B cell (primary cell): ENCODE measurements around the gene GPR62. TPM values are rescaled to one million over a fixed set of nuclear protein-coding genes. Genes with fewer than 3 reads are reported as not detected.

Experiments used
- ATAC-seq: fragments of 200-7000 bp; cut with Tn5 transposase; one replicate; pipeline ENCODE4 v1.10.0; 2021; ENCODE audit warnings: low read depth, mild to moderate bottlenecking, moderate number of reproducible peaks, moderate library complexity
- CTCF ChIA-PET: fragments of 350-600 bp; sonication (Branson Sonifier 250); formaldehyde crosslinking; loops from one replicate; lab custom pipeline; 2021; ENCODE audit warnings: antibody characterized with exemption, inconsistent platforms; lab: Charles Lee
- POLR2A ChIA-PET: fragments of 350-600 bp; sonication (Branson Sonifier 250); formaldehyde crosslinking; loops from one replicate; lab custom pipeline; 2021; ENCODE audit warnings: antibody characterized with exemption; lab: Charles Lee
- DNase-seq: peaks from one replicate; pipeline ENCODE4 v3.0.0; 2013
- H2AFZ ChIP-seq: 2 replicates; pipeline ENCODE4 v1.6.1; 2012; ENCODE audit warnings: mild to moderate bottlenecking, low read depth, low read length; ENCODE audit not compliant: insufficient read depth, poor library complexity, severe bottlenecking
- H3K27ac ChIP-seq, 2 donors: 1 replicate in 1 of 2; 2 replicates in 1 of 2; pipeline ENCODE4 v1.5.1; 2012 to 2013; ENCODE audit warnings: low read length in 2 of 2, mild to moderate bottlenecking in 2 of 2, moderate library complexity in 1 of 2
- H3K27me3 ChIP-seq, 4 experiments: fragments of 200-600 bp in 1 of 4; sonication (generic) in 1 of 4; replicated peaks in 1 of 4; 1 replicate in 2 of 4; 2 replicates in 2 of 4; pipeline versions ENCODE4 v1.6.1 to v1.7.0; 2013 to 2016; ENCODE audit warnings: low read length in 3 of 4, mild to moderate bottlenecking in 2 of 4, mixed read lengths in 1 of 4, moderate library complexity in 1 of 4; ENCODE audit not compliant: insufficient read depth in 4 of 4, control insufficient read depth in 3 of 4; ENCODE audit errors: control extremely low read depth in 1 of 4
- H3K36me3 ChIP-seq, 2 experiments: replicated peaks in 1 of 2; 1 replicate in 1 of 2; 2 replicates in 1 of 2; pipeline versions ENCODE4 v1.6.1 to v1.7.1; 2013; ENCODE audit warnings: low read length in 1 of 2; ENCODE audit not compliant: insufficient read depth in 2 of 2, control insufficient read depth in 1 of 2; ENCODE audit errors: control extremely low read depth in 1 of 2, extremely low read depth in 1 of 2
- H3K4me1 ChIP-seq, 2 donors: fragments of 200-600 bp in 1 of 2; sonication (generic) in 1 of 2; 1 replicate in 1 of 2; 2 replicates in 1 of 2; pipeline versions ENCODE4 v1.5.1 to v1.6.1; 2013 to 2017; ENCODE audit warnings: low read length in 2 of 2; ENCODE audit not compliant: control insufficient read depth in 2 of 2, insufficient read depth in 2 of 2
- H3K4me2 ChIP-seq: replicated peaks from 2 replicates; pipeline ENCODE3; 2012; ENCODE audit warnings: mild to moderate bottlenecking, low read depth, low read length; ENCODE audit not compliant: poor library complexity, severe bottlenecking
- H3K4me3 ChIP-seq, 5 experiments: fragments of 200-600 bp in 1 of 5; sonication (generic) in 1 of 5; 1 replicate in 3 of 5; 2 replicates in 2 of 5; pipeline versions ENCODE4 v1.5.1 to v1.7.0; 2011 to 2016; ENCODE audit warnings: low read length in 4 of 5, mild to moderate bottlenecking in 4 of 5, low read depth in 2 of 5, control low read depth in 1 of 5, moderate library complexity in 1 of 5; ENCODE audit not compliant: insufficient read depth in 1 of 5; ENCODE audit errors: control extremely low read depth in 1 of 5, extremely low read depth in 1 of 5
- H3K79me2 ChIP-seq: fragments of 200-600 bp; sonication (generic); one replicate; pipeline ENCODE4 v1.6.0; 2016; ENCODE audit warnings: low read length; ENCODE audit not compliant: control insufficient read depth, insufficient read depth
- H3K9ac ChIP-seq: fragments of 200-600 bp; sonication (generic); 2 replicates; pipeline ENCODE4 v1.6.1; 2017; ENCODE audit warnings: mild to moderate bottlenecking, low read length, moderate library complexity
- H3K9me3 ChIP-seq, 3 donors: one replicate each; pipeline versions ENCODE4 v1.6.1 to v1.7.1; 2013; ENCODE audit warnings: low read length in 2 of 3; ENCODE audit not compliant: control insufficient read depth in 2 of 3, insufficient read depth in 1 of 3; ENCODE audit errors: control extremely low read depth in 1 of 3
- H4K20me1 ChIP-seq: 2 replicates; pipeline ENCODE4 v1.6.0; 2012; ENCODE audit warnings: mild to moderate bottlenecking, low read length; ENCODE audit not compliant: insufficient read depth, control insufficient read depth, poor library complexity, severe bottlenecking
- H3K27ac Mint-ChIP-seq: one replicate; pipeline ENCODE4 v1.8.0; 2021; ENCODE audit warnings: mixed read lengths
- H3K27me3 Mint-ChIP-seq: one replicate; pipeline ENCODE4 v1.8.0; 2021; ENCODE audit warnings: mixed read lengths
- H3K4me1 Mint-ChIP-seq: one replicate; pipeline ENCODE4 v1.8.0; 2021; ENCODE audit warnings: mixed read lengths
- H3K4me3 Mint-ChIP-seq: one replicate; pipeline ENCODE4 v1.8.0; 2021; ENCODE audit warnings: mixed read lengths
- H3K9me3 Mint-ChIP-seq: one replicate; pipeline ENCODE4 v1.8.0; 2022; ENCODE audit warnings: mixed read lengths; ENCODE audit not compliant: insufficient read depth
- CTCF ChIP-seq: fragments of 200-600 bp; IDR thresholded peaks from one replicate; pipeline ENCODE4 v1.8.0; 2022; ENCODE audit warnings: antibody characterized with exemption, mild to moderate bottlenecking
- EZH2 ChIP-seq: IDR thresholded peaks from 2 replicates; pipeline ENCODE4 v1.6.1; 2012; ENCODE audit warnings: borderline replicate concordance, low read depth, mild to moderate bottlenecking, moderate library complexity, low read length; ENCODE audit not compliant: insufficient read depth, poor library complexity, severe bottlenecking
- WGBS: methylation state at CpG from one replicate; pipeline ENCODE4 v1.1.5; 2013; ENCODE audit warnings: missing lambda C conversion rate; ENCODE audit not compliant: insufficient coverage; 5-methylcytosine and 5-hydroxymethylcytosine counted together
- intact Hi-C: fragments of 100-400 bp; cut with micrococcal nuclease; formaldehyde crosslinking; loops from one replicate; pipeline ENCODE4 v1.10.0; 2022
- polyA plus RNA-seq: library from polyadenylated mRNA; depleted of rRNA; stranded (reverse); fragments of >200 nt; gene quantifications from 2 replicates; pipeline ENCODE4 v1.2.3, GENCODE V29; 2012
- total RNA-seq, 2 donors: library from RNA; stranded (reverse); fragments of 120-200 nt in 1 of 2; gene quantifications; 1 replicate in 1 of 2; 2 replicates in 1 of 2; pipeline versions ENCODE4 v1.2.3 to v1.2.4, GENCODE V29; 2013 to 2022

The GPR62 gene
- total and polyA plus RNA-seq, 2 donors (not counting 1 experiment from before 2014, with no cell fraction given) = not detected

- Mint-ChIP-seq H3K27ac (no peak overlapping the region), H3K9me3 (peaks cover 8% of the 10 kb centered on the region), H3K4me1 (no peaks in the 10 kb centered on the region), H3K4me3 (no peak overlapping the region), H3K27me3 (peaks cover 35% of the 10 kb centered on the region)
- ChIA-PET POLR2A (no interaction called here), CTCF (no interaction called here)
- Histone ChIP-seq H3K4me3 (no peak overlapping the region), H3K79me2 (no peaks in the 10 kb centered on the region), H3K9me3 (peaks cover 3 to 34% (median 3%) of the 10 kb centered on the region in 3 donors), H3K4me1 (no peaks in the 10 kb centered on the region), H3K4me2 (no peak overlapping the region), H3K27ac (no peak overlapping the region), H3K9ac (no peak overlapping the region), H3K27me3 (peaks cover 0 to 3% (median 0%) of the 10 kb centered on the region in 4 experiments), H2AFZ (no peak overlapping the region), H3K36me3 (no peaks in the 10 kb centered on the region), H4K20me1 (no peaks in the 10 kb centered on the region)
- DNase-seq (no peak), ATAC-seq (no peak)
- WGBS = 40% methylated on average over 1 of the region's 4 CpGs
- no peak for TF ChIP-seq CTCF
- no peak for TF ChIP-seq EZH2
- intact Hi-C loops = no loop called here
Observed at GRCh38 chr3:51908026-51908425, 47.2 kb upstream of the GPR62 start.

- no peaks in the 10 kb centered on the region for H3K4me1 Mint-ChIP-seq
- Histone ChIP-seq H3K79me2 (no peaks in the 10 kb centered on the region), H3K4me1 (no peaks in the 10 kb centered on the region), H2AFZ (no peak overlapping the region), H3K27me3 (no peaks in the 10 kb centered on the region), H3K9me3 (no peaks in the 10 kb centered on the region), H3K4me2 (no peak overlapping the region), H4K20me1 (no peaks in the 10 kb centered on the region), H3K4me3 (no peak overlapping the region), H3K36me3 (no peaks in the 10 kb centered on the region), H3K9ac (no peak overlapping the region), H3K27ac (no peak overlapping the region)
- no peaks in the 10 kb centered on the region for H3K9me3 Mint-ChIP-seq
- intact Hi-C loops = no loop called here
- no peak for ATAC-seq
- 80% methylated on average over 1 of the region's 5 CpGs for WGBS
- H3K27ac Mint-ChIP-seq = no peak overlapping the region
- no peak for DNase-seq
- POLR2A ChIA-PET = no interaction called here
- no peak overlapping the region for H3K4me3 Mint-ChIP-seq
- CTCF ChIA-PET = no interaction called here
- peaks cover 34% of the 10 kb centered on the region for H3K27me3 Mint-ChIP-seq
- TF ChIP-seq CTCF = no peak
- no peak for TF ChIP-seq EZH2
Observed at GRCh38 chr3:51916418-51916817, 38.8 kb upstream of the GPR62 start.
